ENCODE results near the gene VSTM4. TPM values are rescaled to one million over a fixed set of nuclear protein-coding genes. Genes with fewer than 3 reads are reported as not detected.

Gene VSTM4
- total RNA-seq, 3 donors from 2014 or later (not counting 1 experiment from before 2014, with no cell fraction given): 0.38 to 0.57 (median 0.45) TPM

- no peak overlapping the region for H3K4me3 ChIP-seq (ENCODE audit: low read length)
- Mint-ChIP-seq H3K4me1 (peaks cover 9 to 16% of the 10 kb centered on the region in 2 donors), H3K27ac (no peak overlapping the region), H3K36me3 (no peaks in the 10 kb centered on the region), H3K4me3 (no peak overlapping the region), H3K9me3 (no peaks in the 10 kb centered on the region), H3K27me3 (ENCODE audit: low read depth in 2 of 2) (peaks cover 4 to 15% of the 10 kb centered on the region in 2 donors)
- WGBS (ENCODE audit: insufficient coverage): 86% methylated on average over 5 of the region's 5 CpGs
- intact Hi-C loops (cut with micrococcal nuclease): no loop called here
- no peak overlapping the region for H3K27ac ChIP-seq (ENCODE audit: low read length)
- H3K27me3 ChIP-seq (ENCODE audit: control insufficient read depth, insufficient read depth, low read length): no peaks in the 10 kb centered on the region
- no peak for DNase-seq
- peaks cover 4% of the 10 kb centered on the region for H3K4me1 ChIP-seq (ENCODE audit: control insufficient read depth, insufficient read depth, low read length)
- no peak for TF ChIP-seq CTCF (IDR thresholded peaks at IDR 0.05)
- no peaks in the 10 kb centered on the region for H3K36me3 ChIP-seq (ENCODE audit: control insufficient read depth, insufficient read depth, low read length)
- ATAC-seq: no peak
- no peaks in the 10 kb centered on the region for H3K9me3 ChIP-seq (ENCODE audit: control insufficient read depth, insufficient read depth, low read length)
Observed at GRCh38 chr10:49141541-49142332, 26.4 kb upstream of the VSTM4 start.

- 97% methylated on average over 5 of the region's 5 CpGs for WGBS (ENCODE audit: insufficient coverage)
- Histone ChIP-seq H3K27me3 (ENCODE audit: control insufficient read depth, insufficient read depth, low read length) (no peaks in the 10 kb centered on the region), H3K4me3 (ENCODE audit: low read length) (no peak overlapping the region), H3K36me3 (ENCODE audit: control insufficient read depth, insufficient read depth, low read length) (no peaks in the 10 kb centered on the region), H3K9me3 (ENCODE audit: control insufficient read depth, insufficient read depth, low read length) (no peaks in the 10 kb centered on the region), H3K4me1 (ENCODE audit: control insufficient read depth, insufficient read depth, low read length) (peaks cover 9% of the 10 kb centered on the region), H3K27ac (ENCODE audit: low read length) (no peak overlapping the region)
- ATAC-seq: no peak
- Mint-ChIP-seq H3K4me1 (peaks cover 20 to 21% of the 10 kb centered on the region in 2 donors), H3K4me3 (no peak overlapping the region), H3K27ac (no peak overlapping the region), H3K27me3 (ENCODE audit: low read depth in 2 of 2) (peaks cover 4 to 6% of the 10 kb centered on the region in 2 donors), H3K9me3 (peaks cover 0 to 2% of the 10 kb centered on the region in 2 donors), H3K36me3 (no peaks in the 10 kb centered on the region)
- no peak for TF ChIP-seq CTCF (IDR thresholded peaks at IDR 0.05)
- intact Hi-C loops (cut with micrococcal nuclease): no loop called here
- DNase-seq: no peak
Observed at GRCh38 chr10:49140304-49141177, 25.2 kb upstream of the VSTM4 start.

- Mint-ChIP-seq H3K4me1 (peaks cover 27 to 28% of the 10 kb centered on the region in 2 donors), H3K9me3 (peaks cover 0 to 2% of the 10 kb centered on the region in 2 donors), H3K27me3 (ENCODE audit: low read depth in 2 of 2) (peaks cover 0 to 2% of the 10 kb centered on the region in 2 donors), H3K4me3 (no peak overlapping the region), H3K27ac (no peak overlapping the region), H3K36me3 (no peaks in the 10 kb centered on the region)
- peaks cover 16% of the 10 kb centered on the region for H3K4me1 ChIP-seq (ENCODE audit: control insufficient read depth, insufficient read depth, low read length)
- H3K27me3 ChIP-seq (ENCODE audit: control insufficient read depth, insufficient read depth, low read length): no peaks in the 10 kb centered on the region
- WGBS (ENCODE audit: insufficient coverage): 94% methylated on average over 4 of the region's 4 CpGs
- intact Hi-C loops (cut with micrococcal nuclease): no loop called here
- no peaks in the 10 kb centered on the region for H3K36me3 ChIP-seq (ENCODE audit: control insufficient read depth, insufficient read depth, low read length)
- TF ChIP-seq CTCF (IDR thresholded peaks at IDR 0.05): no peak
- DNase-seq (no peak), ATAC-seq (no peak)
- no peak overlapping the region for H3K4me3 ChIP-seq (ENCODE audit: low read length)
- H3K27ac ChIP-seq (ENCODE audit: low read length): no peak overlapping the region
- H3K9me3 ChIP-seq (ENCODE audit: control insufficient read depth, insufficient read depth, low read length): no peaks in the 10 kb centered on the region
Observed at GRCh38 chr10:49139846-49140195, 24.5 kb upstream of the VSTM4 start.
